ENCODE results near the gene CHPT1. TPM values are rescaled to one million over a fixed set of nuclear protein-coding genes. Genes with fewer than 3 reads are reported as not detected.

Gene CHPT1
- polyA plus RNA-seq (2013, experiment 1 of 2): 18.0 TPM
- polyA plus RNA-seq (2013, experiment 2 of 2): 18.1 TPM

GRCh38 chr12:101697197-101697929 is at the start of gene CHPT1:
CHPT1 (plus strand) TSS chr12:101697640; CDS start chr12:101697862, 222 bp downstream.
- Histone ChIP-seq H4K5ac (ENCODE audit: low read length) (no peak within 1 kb of the TSS), H3K4me3 (ENCODE audit: low read length) (peak within 1 kb of the TSS; percentile 83), H3K36me3 (ENCODE audit: control insufficient read depth, insufficient read depth, low read length) (no peaks in the 10 kb centered on the region), H3K79me1 (ENCODE audit: low read length) (no peaks in the 10 kb centered on the region), H2BK15ac (replicated peaks; ENCODE audit: low read depth) (no peak within 1 kb of the TSS), H3K23ac (ENCODE audit: low read length) (peak within 1 kb of the TSS; percentile 94), H3K9ac (ENCODE audit: low read length) (peak within 1 kb of the TSS; percentile 89), H3K4me2 (ENCODE audit: low read length) (peak within 1 kb of the TSS; percentile 94), H2BK5ac (ENCODE audit: low read length) (no peak within 1 kb of the TSS), H3K79me2 (ENCODE audit: control insufficient read depth, insufficient read depth, low read length) (no peaks in the 10 kb centered on the region), H2AK5ac (ENCODE audit: low read length) (no peak within 1 kb of the TSS), H3K27me3 (ENCODE audit: insufficient read depth, low read length, poor library complexity) (no peaks in the 10 kb centered on the region), H3K18ac (ENCODE audit: low read length) (peak within 1 kb of the TSS; percentile 91), H4K8ac (ENCODE audit: low read depth, low read length) (no peak within 1 kb of the TSS), H3K4ac (ENCODE audit: low read depth, low read length) (peak within 1 kb of the TSS; percentile 70), H3K56ac (ENCODE audit: low read length) (peak within 1 kb of the TSS; percentile 97), H2BK120ac (ENCODE audit: low read depth, low read length) (no peak within 1 kb of the TSS), H3K27ac (ENCODE audit: low read depth, low read length) (peak within 1 kb of the TSS; percentile 9), H3K4me1 (ENCODE audit: control insufficient read depth, low read depth, low read length) (no peaks in the 10 kb centered on the region)
- no CpG with 5 or more reads among the region's 80 CpGs for WGBS (ENCODE audit: extremely low coverage, insufficient coverage, low lambda C conversion rate)
- peak; percentile 74 for DNase-seq

GRCh38 chr12:101647711-101648110 is 49.7 kb upstream of the CHPT1 start:
- no peak overlapping the region for H3K27ac ChIP-seq (ENCODE audit: low read depth, low read length)
- H2BK15ac ChIP-seq (replicated peaks; ENCODE audit: low read depth): no peak overlapping the region
- no peak overlapping the region for H3K4me2 ChIP-seq (ENCODE audit: low read length)
- H4K5ac ChIP-seq (ENCODE audit: low read length): no peak overlapping the region
- H2AK5ac ChIP-seq (ENCODE audit: low read length): no peak overlapping the region
- H3K56ac ChIP-seq (ENCODE audit: low read length): no peak overlapping the region
- no peak overlapping the region for H2BK5ac ChIP-seq (ENCODE audit: low read length)
- DNase-seq: no peak
- H3K4ac ChIP-seq (ENCODE audit: low read depth, low read length): no peak overlapping the region
- H3K36me3 ChIP-seq (ENCODE audit: control insufficient read depth, insufficient read depth, low read length): no peaks in the 10 kb centered on the region
- H3K79me2 ChIP-seq (ENCODE audit: control insufficient read depth, insufficient read depth, low read length): no peaks in the 10 kb centered on the region
- H3K27me3 ChIP-seq (ENCODE audit: insufficient read depth, low read length, poor library complexity): no peaks in the 10 kb centered on the region
- H4K8ac ChIP-seq (ENCODE audit: low read depth, low read length): no peak overlapping the region
- H3K9ac ChIP-seq (ENCODE audit: low read length): no peak overlapping the region
- no peaks in the 10 kb centered on the region for H3K79me1 ChIP-seq (ENCODE audit: low read length)
- no peaks in the 10 kb centered on the region for H3K4me1 ChIP-seq (ENCODE audit: control insufficient read depth, low read depth, low read length)
- no peak overlapping the region for H3K18ac ChIP-seq (ENCODE audit: low read length)
- WGBS (ENCODE audit: extremely low coverage, insufficient coverage, low lambda C conversion rate): no CpG with 5 or more reads among the region's 2 CpGs
- H3K23ac ChIP-seq (ENCODE audit: low read length): no peak overlapping the region
- H3K4me3 ChIP-seq (ENCODE audit: low read length): no peak overlapping the region
- H2BK120ac ChIP-seq (ENCODE audit: low read depth, low read length): no peak overlapping the region

DNA sequence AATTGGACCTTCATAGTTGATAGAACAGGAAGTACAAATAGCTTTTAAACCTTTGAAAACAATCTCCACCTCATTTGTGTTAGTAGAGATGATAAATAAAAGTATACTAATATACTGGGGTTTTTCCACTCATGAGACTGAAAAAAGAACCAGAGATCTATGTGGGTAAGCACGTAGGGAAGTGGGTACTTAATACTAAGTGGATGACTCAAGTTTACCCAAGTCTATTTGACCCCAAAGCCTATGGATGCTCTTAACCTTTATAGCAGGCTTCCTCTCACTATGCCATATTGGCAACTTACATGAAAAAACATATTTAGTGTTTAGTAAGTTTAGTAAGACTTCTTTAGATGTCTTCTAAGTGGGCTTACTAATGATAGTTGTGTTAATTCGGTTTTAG is 49.2 kb upstream of the CHPT1 start:
- DNase-seq: no peak
- Histone ChIP-seq H3K56ac (ENCODE audit: low read length) (no peak overlapping the region), H3K18ac (ENCODE audit: low read length) (no peak overlapping the region), H3K4ac (ENCODE audit: low read depth, low read length) (no peak overlapping the region), H4K5ac (ENCODE audit: low read length) (no peak overlapping the region), H3K79me1 (ENCODE audit: low read length) (no peaks in the 10 kb centered on the region), H3K4me2 (ENCODE audit: low read length) (no peak overlapping the region), H2AK5ac (ENCODE audit: low read length) (no peak overlapping the region), H2BK120ac (ENCODE audit: low read depth, low read length) (no peak overlapping the region), H2BK5ac (ENCODE audit: low read length) (no peak overlapping the region), H3K27me3 (ENCODE audit: insufficient read depth, low read length, poor library complexity) (no peaks in the 10 kb centered on the region), H4K8ac (ENCODE audit: low read depth, low read length) (no peak overlapping the region), H3K23ac (ENCODE audit: low read length) (no peak overlapping the region), H3K9ac (ENCODE audit: low read length) (no peak overlapping the region), H3K4me3 (ENCODE audit: low read length) (no peak overlapping the region), H3K79me2 (ENCODE audit: control insufficient read depth, insufficient read depth, low read length) (no peaks in the 10 kb centered on the region), H3K27ac (ENCODE audit: low read depth, low read length) (no peak overlapping the region), H2BK15ac (replicated peaks; ENCODE audit: low read depth) (no peak overlapping the region), H3K4me1 (ENCODE audit: control insufficient read depth, low read depth, low read length) (no peaks in the 10 kb centered on the region), H3K36me3 (ENCODE audit: control insufficient read depth, insufficient read depth, low read length) (no peaks in the 10 kb centered on the region)
- no CpG with 5 or more reads among the region's 2 CpGs for WGBS (ENCODE audit: extremely low coverage, insufficient coverage, low lambda C conversion rate)

- Histone ChIP-seq H2AK5ac (ENCODE audit: low read length) (no peak overlapping the region), H3K9ac (ENCODE audit: low read length) (no peak overlapping the region), H2BK120ac (ENCODE audit: low read depth, low read length) (no peak overlapping the region), H2BK15ac (replicated peaks; ENCODE audit: low read depth) (no peak overlapping the region), H3K27me3 (ENCODE audit: insufficient read depth, low read length, poor library complexity) (no peaks in the 10 kb centered on the region), H3K27ac (ENCODE audit: low read depth, low read length) (no peak overlapping the region), H3K36me3 (ENCODE audit: control insufficient read depth, insufficient read depth, low read length) (no peaks in the 10 kb centered on the region), H3K79me1 (ENCODE audit: low read length) (no peaks in the 10 kb centered on the region), H3K23ac (ENCODE audit: low read length) (no peak overlapping the region), H4K8ac (ENCODE audit: low read depth, low read length) (no peak overlapping the region), H4K5ac (ENCODE audit: low read length) (no peak overlapping the region), H3K4me3 (ENCODE audit: low read length) (no peak overlapping the region), H2BK5ac (ENCODE audit: low read length) (no peak overlapping the region), H3K79me2 (ENCODE audit: control insufficient read depth, insufficient read depth, low read length) (no peaks in the 10 kb centered on the region), H3K4ac (ENCODE audit: low read depth, low read length) (no peak overlapping the region), H3K56ac (ENCODE audit: low read length) (no peak overlapping the region), H3K18ac (ENCODE audit: low read length) (no peak overlapping the region), H3K4me2 (ENCODE audit: low read length) (no peak overlapping the region), H3K4me1 (ENCODE audit: control insufficient read depth, low read depth, low read length) (no peaks in the 10 kb centered on the region)
- no peak for DNase-seq
- no CpG with 5 or more reads among the region's 4 CpGs for WGBS (ENCODE audit: extremely low coverage, insufficient coverage, low lambda C conversion rate)
These were observed 46.9 kb upstream of the CHPT1 start for GRCh38 chr12:101650346-101651117.

DNA sequence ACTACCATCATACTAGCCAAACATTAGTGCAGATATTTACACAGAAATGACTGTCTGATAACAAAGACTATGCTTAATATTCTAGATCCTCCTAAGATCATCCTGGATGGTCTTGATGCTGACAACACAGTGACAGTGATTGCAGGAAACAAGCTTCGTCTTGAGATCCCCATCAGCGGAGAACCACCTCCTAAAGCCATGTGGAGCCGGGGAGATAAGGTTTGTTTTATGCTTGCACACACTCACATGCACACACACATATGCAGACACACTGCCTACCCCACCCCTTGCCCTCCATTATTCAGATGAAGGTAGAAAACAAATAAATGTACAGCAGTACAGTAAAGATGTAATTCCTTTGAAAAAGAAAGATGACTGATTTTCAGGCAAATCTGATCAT is 44.4 kb upstream of the CHPT1 start:
- no peak overlapping the region for H3K18ac ChIP-seq (ENCODE audit: low read length)
- DNase-seq: no peak

More for the DNA sequence above, 44.4 kb upstream of the CHPT1 start:
- Histone ChIP-seq H3K36me3 (ENCODE audit: control insufficient read depth, insufficient read depth, low read length) (no peaks in the 10 kb centered on the region), H4K8ac (ENCODE audit: low read depth, low read length) (no peak overlapping the region), H3K79me2 (ENCODE audit: control insufficient read depth, insufficient read depth, low read length) (no peaks in the 10 kb centered on the region), H3K27ac (ENCODE audit: low read depth, low read length) (no peak overlapping the region), H3K4ac (ENCODE audit: low read depth, low read length) (no peak overlapping the region), H3K9ac (ENCODE audit: low read length) (no peak overlapping the region), H3K27me3 (ENCODE audit: insufficient read depth, low read length, poor library complexity) (no peaks in the 10 kb centered on the region), H3K56ac (ENCODE audit: low read length) (no peak overlapping the region), H3K4me1 (ENCODE audit: control insufficient read depth, low read depth, low read length) (no peaks in the 10 kb centered on the region), H3K4me2 (ENCODE audit: low read length) (no peak overlapping the region), H4K5ac (ENCODE audit: low read length) (no peak overlapping the region), H3K4me3 (ENCODE audit: low read length) (no peak overlapping the region), H2BK15ac (replicated peaks; ENCODE audit: low read depth) (no peak overlapping the region), H2BK120ac (ENCODE audit: low read depth, low read length) (no peak overlapping the region), H2BK5ac (ENCODE audit: low read length) (no peak overlapping the region), H2AK5ac (ENCODE audit: low read length) (no peak overlapping the region), H3K79me1 (ENCODE audit: low read length) (no peaks in the 10 kb centered on the region), H3K23ac (ENCODE audit: low read length) (no peak overlapping the region)
- WGBS (ENCODE audit: extremely low coverage, insufficient coverage, low lambda C conversion rate): no CpG with 5 or more reads among the region's 3 CpGs

Data from mesendoderm (in vitro differentiated cells).